Measurements from ENCODE around the gene ODAD3.

The ODAD3 gene

DNA sequence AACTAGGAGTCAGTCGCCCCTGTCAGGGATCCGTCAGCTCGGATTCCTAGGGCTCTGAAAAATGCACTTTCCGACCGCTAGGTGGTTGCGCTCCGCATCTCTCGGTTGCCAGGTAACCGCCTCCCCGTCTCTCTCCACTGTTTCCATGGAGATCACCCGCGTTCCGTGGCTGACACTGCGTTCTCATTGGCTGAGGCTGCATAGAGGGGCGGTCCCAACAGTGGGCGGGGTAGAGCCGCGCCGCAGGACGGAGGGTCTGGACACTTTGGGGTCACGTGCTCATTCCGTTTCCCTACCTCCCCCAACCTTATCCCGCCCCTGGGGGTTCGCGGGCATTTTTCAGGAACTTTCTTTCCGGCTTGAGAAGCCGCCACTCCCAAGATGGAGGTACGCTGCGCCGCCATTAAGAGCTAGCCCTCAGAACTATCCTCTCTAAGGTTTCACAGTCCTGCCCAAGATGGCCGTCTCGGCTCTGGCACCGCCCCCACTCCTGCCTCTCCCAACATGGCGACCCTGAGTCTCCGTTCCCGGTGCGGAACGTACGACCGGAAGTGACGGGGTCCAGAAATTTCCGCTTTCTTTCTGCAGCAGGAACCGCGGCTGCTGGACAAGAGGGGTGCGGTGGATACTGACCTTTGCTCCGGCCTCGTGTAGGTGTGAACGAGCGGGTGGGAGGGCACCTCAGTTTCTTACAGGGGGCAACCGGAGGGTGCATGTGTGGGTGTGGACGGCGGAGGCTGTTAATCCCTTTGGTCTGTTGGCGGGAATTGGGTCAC lies at the start of gene ODAD3, which contains the start of gene PRKCSH:
ODAD3 (minus strand) TSS at position 65 of the 776 bp plus-strand sequence. CDS start 105 bp downstream, outside the sequence.
PRKCSH (plus strand) TSS at position 579 of the 776 bp plus-strand sequence. CDS start 483 bp downstream, outside the sequence.
- DNase-seq (ENCODE audit: low read depth) = peak; percentile 100
- TF ChIP-seq, protein P1, sequence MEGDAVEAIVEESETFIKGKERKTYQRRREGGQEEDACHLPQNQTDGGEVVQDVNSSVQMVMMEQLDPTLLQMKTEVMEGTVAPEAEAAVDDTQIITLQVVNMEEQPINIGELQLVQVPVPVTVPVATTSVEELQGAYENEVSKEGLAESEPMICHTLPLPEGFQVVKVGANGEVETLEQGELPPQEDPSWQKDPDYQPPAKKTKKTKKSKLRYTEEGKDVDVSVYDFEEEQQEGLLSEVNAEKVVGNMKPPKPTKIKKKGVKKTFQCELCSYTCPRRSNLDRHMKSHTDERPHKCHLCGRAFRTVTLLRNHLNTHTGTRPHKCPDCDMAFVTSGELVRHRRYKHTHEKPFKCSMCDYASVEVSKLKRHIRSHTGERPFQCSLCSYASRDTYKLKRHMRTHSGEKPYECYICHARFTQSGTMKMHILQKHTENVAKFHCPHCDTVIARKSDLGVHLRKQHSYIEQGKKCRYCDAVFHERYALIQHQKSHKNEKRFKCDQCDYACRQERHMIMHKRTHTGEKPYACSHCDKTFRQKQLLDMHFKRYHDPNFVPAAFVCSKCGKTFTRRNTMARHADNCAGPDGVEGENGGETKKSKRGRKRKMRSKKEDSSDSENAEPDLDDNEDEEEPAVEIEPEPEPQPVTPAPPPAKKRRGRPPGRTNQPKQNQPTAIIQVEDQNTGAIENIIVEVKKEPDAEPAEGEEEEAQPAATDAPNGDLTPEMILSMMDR (conservative IDR thresholded peaks at IDR 0.05; ENCODE audit: low read length) = peak; percentile 79
- peak within 1 kb of the TSS; percentile 95 for H3K4me3 ChIP-seq (ENCODE audit: low read length)

DNA sequence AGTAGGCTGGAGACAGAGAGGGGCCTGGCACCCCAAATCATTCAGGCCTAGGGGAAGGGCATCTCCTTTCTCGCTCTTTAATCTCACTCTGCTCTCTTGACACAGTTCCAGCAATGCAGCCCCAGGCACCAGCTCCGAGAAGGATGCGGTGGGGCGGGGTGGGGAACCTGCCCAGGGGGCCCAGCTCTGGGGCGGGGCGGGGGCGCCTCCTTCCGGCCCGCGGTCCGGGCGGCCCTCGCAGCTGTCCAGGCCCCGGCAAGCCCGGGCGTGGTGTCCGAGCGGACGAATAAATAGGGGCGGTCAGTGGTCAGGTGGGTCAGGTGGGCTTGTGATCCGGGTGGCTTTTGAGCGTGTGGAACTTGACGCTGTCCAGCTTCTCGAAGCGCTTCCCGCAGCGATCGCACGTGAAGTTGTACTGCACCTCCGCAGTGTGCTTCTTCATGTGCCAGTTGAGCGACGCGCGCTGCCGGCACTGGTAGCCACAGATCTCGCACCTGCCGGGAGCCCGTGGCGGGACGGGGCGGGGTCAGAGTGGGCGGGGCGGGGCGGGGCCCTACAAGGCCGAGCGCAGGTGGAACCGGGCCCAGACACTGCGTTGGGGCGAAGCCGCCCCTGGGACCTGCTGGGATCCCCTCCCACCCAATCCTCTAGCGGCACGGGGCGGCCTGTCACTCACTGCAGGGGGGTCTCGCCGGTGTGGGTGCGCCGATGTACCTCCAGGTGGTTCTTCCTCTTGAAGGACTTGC lies 48.6 kb upstream of the ODAD3 start:
- no peak for DNase-seq (ENCODE audit: low read depth)
- TF ChIP-seq, protein P1 (conservative IDR thresholded peaks at IDR 0.05; ENCODE audit: low read length) = no peak
- no peak overlapping the region for H3K4me3 ChIP-seq (ENCODE audit: low read length)

DNA sequence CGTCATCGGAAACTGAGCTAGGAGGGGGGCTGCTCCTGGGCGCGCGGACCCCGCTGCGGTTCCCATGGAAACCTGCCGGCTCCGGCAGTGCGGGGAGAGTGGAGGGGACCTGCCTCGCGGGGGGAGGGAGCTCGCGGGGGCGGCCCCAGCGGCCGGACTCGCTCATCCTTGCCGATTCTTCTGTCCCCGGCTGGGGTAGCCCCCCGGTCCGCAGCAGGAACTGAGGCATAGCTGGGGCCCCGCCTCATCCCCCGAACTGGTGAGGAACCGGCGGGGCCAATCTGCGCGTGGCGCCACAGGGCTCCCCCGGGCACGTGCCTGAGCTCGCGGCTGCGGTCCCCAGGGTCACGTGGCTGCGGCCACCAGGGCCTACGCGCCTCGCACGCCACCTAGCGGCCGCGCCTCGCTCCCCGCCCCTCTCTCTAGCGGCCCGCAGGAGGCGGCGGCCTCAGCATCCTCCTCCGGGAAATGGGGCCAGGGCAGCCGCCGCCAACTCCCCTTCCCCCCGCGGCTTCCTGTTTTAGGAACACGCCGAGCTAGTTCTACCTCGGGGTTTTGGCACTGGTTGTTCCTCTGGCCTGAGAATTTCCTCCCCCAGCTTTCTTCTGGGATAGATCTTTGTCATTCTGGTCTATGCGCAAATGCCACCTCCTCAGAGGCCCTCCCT lies 47.6 kb upstream of the ODAD3 start:
- DNase-seq (ENCODE audit: low read depth) = peak; percentile 71
- H3K4me3 ChIP-seq (ENCODE audit: low read length) = peak overlapping the region; percentile 45
- TF ChIP-seq, protein P1 (conservative IDR thresholded peaks at IDR 0.05; ENCODE audit: low read length) = peak; percentile 59

- TF ChIP-seq, protein P1 (conservative IDR thresholded peaks at IDR 0.05; ENCODE audit: low read length) = no peak
- H3K4me3 ChIP-seq (ENCODE audit: low read length) = peak overlapping the region; percentile 45
- DNase-seq (ENCODE audit: low read depth) = peak; percentile 82
Measured at GRCh38 chr19:11481534-11482383, 46.8 kb upstream of the ODAD3 start.

GRCh38 chr19:11480715-11481533 lies 46.0 kb upstream of the ODAD3 start, which contains the start of gene ELAVL3:
Gene ELAVL3 (minus strand): TSS chr19:11481046. CDS start chr19:11480608, 438 bp downstream.
- no peak for DNase-seq (ENCODE audit: low read depth)
- TF ChIP-seq, protein P1 (conservative IDR thresholded peaks at IDR 0.05; ENCODE audit: low read length) = no peak
- H3K4me3 ChIP-seq (ENCODE audit: low read length) = no peak within 1 kb of the TSS
